Measurements from ENCODE around the gene EDIL3. TPM values are rescaled to one million over a fixed set of nuclear protein-coding genes. Genes with fewer than 3 reads are reported as not detected.

Gene EDIL3
- not detected for polyA plus RNA-seq (2012; ENCODE audit: insufficient read length, low read depth)

- TF ChIP-seq SIN3A (IDR thresholded peaks at IDR 0.05; ENCODE audit: borderline replicate concordance, insufficient read depth, low read length) = no peak
- TF ChIP-seq FOXP2 (optimal IDR thresholded peaks at IDR 0.05; ENCODE audit: borderline replicate concordance, extremely low read depth, extremely low read length, insufficient read depth) = no peak
- TF ChIP-seq REST (IDR thresholded peaks at IDR 0.05; ENCODE audit: insufficient read depth in 1 of 2, low read depth in 2 of 2, low read length in 2 of 2) = no peak
- no peak for TF ChIP-seq POLR2AphosphoS5 (IDR thresholded peaks at IDR 0.05; ENCODE audit: low read depth, low read length)
- TF ChIP-seq TAF1 (IDR thresholded peaks at IDR 0.05; ENCODE audit: borderline replicate concordance, insufficient read depth, low read length) = no peak
Observed at GRCh38 chr5:84384604-84385575, at the start of gene EDIL3. EDIL3 (minus strand) TSS chr5:84384880; CDS start chr5:84384374, 506 bp downstream.

- TF ChIP-seq TAF1 (IDR thresholded peaks at IDR 0.05; ENCODE audit: borderline replicate concordance, insufficient read depth, low read length) (no peak), REST (IDR thresholded peaks at IDR 0.05; ENCODE audit: insufficient read depth in 1 of 2, low read depth in 2 of 2, low read length in 2 of 2) (no peak), FOXP2 (optimal IDR thresholded peaks at IDR 0.05; ENCODE audit: borderline replicate concordance, extremely low read depth, extremely low read length, insufficient read depth) (no peak), SIN3A (IDR thresholded peaks at IDR 0.05; ENCODE audit: borderline replicate concordance, insufficient read depth, low read length) (no peak)
Observed at GRCh38 chr5:84433461-84433860, 48.8 kb upstream of the EDIL3 start.

GRCh38 chr5:84430863-84431663 lies 46.4 kb upstream of the EDIL3 start:
- TF ChIP-seq TAF1 (IDR thresholded peaks at IDR 0.05; ENCODE audit: borderline replicate concordance, insufficient read depth, low read length) (no peak), REST (IDR thresholded peaks at IDR 0.05; ENCODE audit: insufficient read depth in 1 of 2, low read depth in 2 of 2, low read length in 2 of 2) (no peak), SIN3A (IDR thresholded peaks at IDR 0.05; ENCODE audit: borderline replicate concordance, insufficient read depth, low read length) (no peak), POLR2AphosphoS5 (IDR thresholded peaks at IDR 0.05; ENCODE audit: low read depth, low read length) (no peak), FOXP2 (optimal IDR thresholded peaks at IDR 0.05; ENCODE audit: borderline replicate concordance, extremely low read depth, extremely low read length, insufficient read depth) (no peak)

- TF ChIP-seq POLR2AphosphoS5 (IDR thresholded peaks at IDR 0.05; ENCODE audit: low read depth, low read length) (no peak), SIN3A (IDR thresholded peaks at IDR 0.05; ENCODE audit: borderline replicate concordance, insufficient read depth, low read length) (no peak), REST (IDR thresholded peaks at IDR 0.05; ENCODE audit: insufficient read depth in 1 of 2, low read depth in 2 of 2, low read length in 2 of 2) (no peak), TAF1 (IDR thresholded peaks at IDR 0.05; ENCODE audit: borderline replicate concordance, insufficient read depth, low read length) (no peak), FOXP2 (optimal IDR thresholded peaks at IDR 0.05; ENCODE audit: borderline replicate concordance, extremely low read depth, extremely low read length, insufficient read depth) (no peak)
Observed at GRCh38 chr5:84430079-84430478, 45.4 kb upstream of the EDIL3 start.

Measured in PFSK-1 (cell line).